H9 (cell line): ENCODE data around the gene ZNF534. TPM values are rescaled to one million over a fixed set of nuclear protein-coding genes. Genes with fewer than 3 reads are reported as not detected.
A peak's percentile ranks its signal among the peaks of the same experiment; 100 is the strongest.

Experiments used
- DNase-seq: peaks from one replicate; pipeline ENCODE4 v3.0.0-alpha.2; 2017
- H2AFZ ChIP-seq: one replicate; pipeline ENCODE4 v1.6.1; 2013; ENCODE audit warnings: mild to moderate bottlenecking, low read length, control low read depth, moderate library complexity
- H2AK5ac ChIP-seq: 2 replicates; pipeline ENCODE4 v1.6.1; 2013; ENCODE audit warnings: low read length, control low read depth, mixed read lengths; ENCODE audit not compliant: insufficient read length
- H2BK120ac ChIP-seq: one replicate; pipeline ENCODE4 v1.6.1; 2013; ENCODE audit warnings: low read depth, mild to moderate bottlenecking, low read length, control low read depth, inconsistent platforms; ENCODE audit not compliant: poor library complexity, severe bottlenecking
- H2BK12ac ChIP-seq: 2 replicates; pipeline ENCODE4 v1.6.1; 2013; ENCODE audit warnings: low read length, control low read depth, mixed read lengths, low read depth; ENCODE audit not compliant: insufficient read length
- H2BK15ac ChIP-seq: 2 replicates; pipeline ENCODE4 v1.6.1; 2013; ENCODE audit warnings: low read depth, low read length, control low read depth
- H2BK20ac ChIP-seq: one replicate; pipeline ENCODE4 v1.6.1; 2013; ENCODE audit warnings: low read depth, mild to moderate bottlenecking, low read length, control low read depth, inconsistent platforms; ENCODE audit not compliant: poor library complexity, severe bottlenecking
- H2BK5ac ChIP-seq: 2 replicates; pipeline ENCODE4 v1.6.1; 2013; ENCODE audit warnings: low read length, control low read depth, mixed read lengths; ENCODE audit not compliant: insufficient read length
- H3K14ac ChIP-seq: 2 replicates; pipeline ENCODE4 v1.6.1; 2013; ENCODE audit warnings: low read length, control low read depth; ENCODE audit not compliant: insufficient read depth
- H3K18ac ChIP-seq: 2 replicates; pipeline ENCODE4 v1.6.1; 2013; ENCODE audit warnings: low read depth, mild to moderate bottlenecking, mixed read lengths, low read length, control low read depth; ENCODE audit not compliant: insufficient read length
- H3K23ac ChIP-seq: 2 replicates; pipeline ENCODE4 v1.6.1; 2013; ENCODE audit warnings: low read length, control low read depth, mixed read lengths, low read depth; ENCODE audit not compliant: insufficient read length
- H3K23me2 ChIP-seq: 2 replicates; pipeline ENCODE4 v1.6.1; 2013; ENCODE audit warnings: low read depth, mild to moderate bottlenecking, mixed read lengths, low read length, control low read depth; ENCODE audit not compliant: insufficient read length, poor library complexity, severe bottlenecking
- H3K27ac ChIP-seq: 2 replicates; pipeline ENCODE4 v1.5.1; 2013; ENCODE audit warnings: low read length, control low read depth, mixed read lengths, low read depth; ENCODE audit not compliant: insufficient read length
- H3K27me3 ChIP-seq: 2 replicates; pipeline ENCODE4 v1.6.1; 2013; ENCODE audit warnings: low read length, control low read depth, inconsistent platforms; ENCODE audit not compliant: insufficient read depth
- H3K4ac ChIP-seq: 2 replicates; pipeline ENCODE4 v1.6.1; 2013; ENCODE audit warnings: low read depth, mild to moderate bottlenecking, control low read depth, inconsistent platforms, low read length, moderate library complexity
- H3K4me1 ChIP-seq: 2 replicates; pipeline ENCODE4 v1.6.1; 2013; ENCODE audit warnings: low read length, control low read depth, inconsistent platforms; ENCODE audit not compliant: insufficient read depth
- H3K4me2 ChIP-seq: 2 replicates; pipeline ENCODE4 v1.6.1; 2013; ENCODE audit warnings: low read length, control low read depth, mixed read lengths; ENCODE audit not compliant: insufficient read length, insufficient read depth
- H3K56ac ChIP-seq: 2 replicates; pipeline ENCODE4 v1.6.1; 2013; ENCODE audit warnings: low read depth, mild to moderate bottlenecking, mixed read lengths, low read length, control low read depth; ENCODE audit not compliant: insufficient read length
- H3K79me1 ChIP-seq: 2 replicates; pipeline ENCODE4 v1.6.1; 2013; ENCODE audit warnings: low read depth, mild to moderate bottlenecking, moderate library complexity, low read length, control low read depth, inconsistent platforms; ENCODE audit not compliant: insufficient read depth, poor library complexity, severe bottlenecking
- H3K79me2 ChIP-seq: 2 replicates; pipeline ENCODE4 v1.6.1; 2013; ENCODE audit warnings: low read length, control low read depth, inconsistent platforms; ENCODE audit not compliant: insufficient read depth
- H3K9ac ChIP-seq: 2 replicates; pipeline ENCODE4 v1.6.1; 2013; ENCODE audit warnings: low read length, control low read depth, mixed read lengths; ENCODE audit not compliant: insufficient read length; ENCODE audit errors: extremely low read depth
- H3K9me3 ChIP-seq: one replicate; pipeline ENCODE4 v1.6.1; 2013; ENCODE audit warnings: low read depth, low read length, inconsistent platforms; ENCODE audit not compliant: control insufficient read depth
- H3T11ph ChIP-seq: one replicate; pipeline ENCODE4 v1.6.1; 2013; ENCODE audit warnings: mild to moderate bottlenecking, low read length, control low read depth, inconsistent platforms
- H4K20me1 ChIP-seq: one replicate; pipeline ENCODE4 v1.6.1; 2013; ENCODE audit not compliant: control insufficient read depth, insufficient read length, insufficient read depth
- H4K5ac ChIP-seq: 2 replicates; pipeline ENCODE4 v1.6.1; 2013; ENCODE audit warnings: low read depth, mild to moderate bottlenecking, mixed read lengths, low read length, control low read depth; ENCODE audit not compliant: insufficient read length
- H4K8ac ChIP-seq: replicated peaks from 2 replicates; pipeline ENCODE4 v1.6.1; 2013; ENCODE audit warnings: low read length, control low read depth, mixed read lengths, low read depth; ENCODE audit not compliant: insufficient read length
- H4K91ac ChIP-seq: 2 replicates; pipeline ENCODE4 v1.6.1; 2013; ENCODE audit warnings: low read depth, mild to moderate bottlenecking, moderate library complexity, mixed read lengths, low read length, control low read depth; ENCODE audit not compliant: insufficient read length
- H3K27ac Mint-ChIP-seq, 3 experiments: 2 replicates in 2 of 3; 3 replicates in 1 of 3; pipeline ENCODE4 v1.8.0; 2020 to 2021; ENCODE audit warnings: mixed read lengths in 3 of 3, mild to moderate bottlenecking in 1 of 3, moderate library complexity in 1 of 3
- H3K27me3 Mint-ChIP-seq: 2 replicates; pipeline ENCODE4 v1.8.0; 2021; ENCODE audit warnings: low read depth, mild to moderate bottlenecking, moderate library complexity, mixed read lengths
- H3K36me3 Mint-ChIP-seq, 3 experiments: 2 replicates in 2 of 3; 3 replicates in 1 of 3; pipeline ENCODE4 v1.8.0; 2020 to 2021; ENCODE audit warnings: low read depth in 3 of 3, mixed read lengths in 3 of 3; ENCODE audit not compliant: insufficient read depth in 1 of 3
- H3K4me1 Mint-ChIP-seq, 2 experiments: 2 replicates each; pipeline ENCODE4 v1.8.0; 2020; ENCODE audit warnings: mixed read lengths in 2 of 2
- H3K4me3 Mint-ChIP-seq, 2 experiments: 2 replicates in 1 of 2; 3 replicates in 1 of 2; pipeline ENCODE4 v1.8.0; 2020 to 2021; ENCODE audit warnings: mild to moderate bottlenecking in 2 of 2, mixed read lengths in 2 of 2, moderate library complexity in 1 of 2
- H3K9me3 Mint-ChIP-seq, 2 experiments: 2 replicates in 1 of 2; 3 replicates in 1 of 2; pipeline ENCODE4 v1.8.0; 2020; ENCODE audit warnings: mild to moderate bottlenecking in 2 of 2, mixed read lengths in 2 of 2, moderate library complexity in 1 of 2
- WGBS: extraction: QIAGEN DNeasy Blood & Tissue Kit; methylation state at CpG from one replicate; pipeline ENCODE4 v1.1.7; 2013; ENCODE audit warnings: missing lambda C conversion rate, low lambda C conversion rate, mixed read lengths; ENCODE audit not compliant: insufficient read length; ENCODE audit errors: extremely low coverage; 5-methylcytosine and 5-hydroxymethylcytosine counted together
- total RNA-seq: library from RNA; stranded (reverse); gene quantifications from 2 replicates; pipeline ENCODE4 v1.2.1, GENCODE V29; 2021
- TF ChIP-seq, protein P1 (sequence below): fragments of 200-600 bp; sonication (generic); conservative IDR thresholded peaks from 3 replicates; pipeline ENCODE4 v1.8.0; 2021; ENCODE audit warnings: antibody characterized with exemption, mild to moderate bottlenecking

The ZNF534 gene
- total RNA-seq, 1 experiment from 2014 or later = not detected

DNA sequence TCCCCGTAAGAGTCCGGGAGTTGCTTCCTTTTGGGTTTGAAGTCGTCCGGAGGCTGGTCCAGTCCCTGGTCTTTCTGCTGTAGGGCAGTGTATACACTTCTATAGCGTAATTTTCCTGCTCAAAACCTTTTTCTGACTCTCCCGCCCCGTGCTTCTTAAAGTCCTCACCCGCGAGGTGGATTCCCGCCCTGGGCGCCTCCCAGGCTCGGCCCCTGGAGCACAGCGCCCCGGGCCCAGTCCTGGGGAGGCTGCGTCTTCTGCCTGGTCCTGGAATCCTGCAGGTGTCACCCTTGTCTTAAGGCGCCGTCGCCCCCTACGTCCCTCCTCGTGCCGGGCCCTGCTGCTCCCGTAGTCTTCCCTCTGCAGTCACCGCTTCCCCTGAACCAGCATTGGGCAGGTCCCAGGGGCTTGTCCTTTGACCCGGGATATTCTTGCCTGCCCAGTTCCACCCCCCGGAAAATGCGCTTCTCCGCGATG is 64.1 kb downstream of the ZNF534 start:
- Histone ChIP-seq H2BK15ac (no peak overlapping the region), H3K56ac (no peak overlapping the region), H3K79me1 (no peaks in the 10 kb centered on the region), H3K23ac (no peak overlapping the region), H3K9ac (no peak overlapping the region), H4K8ac (no peak overlapping the region), H2AK5ac (no peak overlapping the region), H3K4me2 (peak overlapping the region; percentile 52), H3K79me2 (no peaks in the 10 kb centered on the region), H2BK120ac (no peak overlapping the region), H2AFZ (no peak overlapping the region), H4K20me1 (no peaks in the 10 kb centered on the region), H3K14ac (no peak overlapping the region), H3K4ac (no peak overlapping the region), H2BK20ac (no peak overlapping the region), H2BK12ac (no peak overlapping the region), H3K9me3 (no peaks in the 10 kb centered on the region), H2BK5ac (no peak overlapping the region), H3K18ac (no peak overlapping the region), H3T11ph (no peak overlapping the region), H3K27ac (no peak overlapping the region), H3K27me3 (no peaks in the 10 kb centered on the region; the same call in 1 of the 2 replicates), H3K4me1 (no peaks in the 10 kb centered on the region), H3K23me2 (peaks cover 8% of the 10 kb centered on the region), H4K91ac (no peak overlapping the region), H4K5ac (no peak overlapping the region)
- DNase-seq = peak; percentile 85
- TF ChIP-seq, protein P1, sequence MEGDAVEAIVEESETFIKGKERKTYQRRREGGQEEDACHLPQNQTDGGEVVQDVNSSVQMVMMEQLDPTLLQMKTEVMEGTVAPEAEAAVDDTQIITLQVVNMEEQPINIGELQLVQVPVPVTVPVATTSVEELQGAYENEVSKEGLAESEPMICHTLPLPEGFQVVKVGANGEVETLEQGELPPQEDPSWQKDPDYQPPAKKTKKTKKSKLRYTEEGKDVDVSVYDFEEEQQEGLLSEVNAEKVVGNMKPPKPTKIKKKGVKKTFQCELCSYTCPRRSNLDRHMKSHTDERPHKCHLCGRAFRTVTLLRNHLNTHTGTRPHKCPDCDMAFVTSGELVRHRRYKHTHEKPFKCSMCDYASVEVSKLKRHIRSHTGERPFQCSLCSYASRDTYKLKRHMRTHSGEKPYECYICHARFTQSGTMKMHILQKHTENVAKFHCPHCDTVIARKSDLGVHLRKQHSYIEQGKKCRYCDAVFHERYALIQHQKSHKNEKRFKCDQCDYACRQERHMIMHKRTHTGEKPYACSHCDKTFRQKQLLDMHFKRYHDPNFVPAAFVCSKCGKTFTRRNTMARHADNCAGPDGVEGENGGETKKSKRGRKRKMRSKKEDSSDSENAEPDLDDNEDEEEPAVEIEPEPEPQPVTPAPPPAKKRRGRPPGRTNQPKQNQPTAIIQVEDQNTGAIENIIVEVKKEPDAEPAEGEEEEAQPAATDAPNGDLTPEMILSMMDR = peak; percentile 53
- WGBS = no CpG with 5 or more reads among the region's 28 CpGs
- Mint-ChIP-seq H3K4me3 (peak overlapping the region; percentile 77 to 85), H3K4me1 (peaks cover 9 to 16% of the 10 kb centered on the region in 2 experiments), H3K27ac (peak overlapping the region in 2 of 3 experiments; percentile 34 to 83; a peak in 3 of 7 replicates), H3K27me3 (peaks cover 56% of the 10 kb centered on the region), H3K9me3 (peaks cover 19 to 25% of the 10 kb centered on the region in 2 experiments), H3K36me3 (peaks cover 0 to 8% (median 4%) of the 10 kb centered on the region in 3 experiments; a peak in 4 of 7 replicates)
